Measurements from ENCODE around the gene CNTN4.
"Not testable (repeated sequence)": the region's sequence is repeated elsewhere in the genome, so short reads cannot be mapped to it uniquely, and the experiment has no call there.

DNA sequence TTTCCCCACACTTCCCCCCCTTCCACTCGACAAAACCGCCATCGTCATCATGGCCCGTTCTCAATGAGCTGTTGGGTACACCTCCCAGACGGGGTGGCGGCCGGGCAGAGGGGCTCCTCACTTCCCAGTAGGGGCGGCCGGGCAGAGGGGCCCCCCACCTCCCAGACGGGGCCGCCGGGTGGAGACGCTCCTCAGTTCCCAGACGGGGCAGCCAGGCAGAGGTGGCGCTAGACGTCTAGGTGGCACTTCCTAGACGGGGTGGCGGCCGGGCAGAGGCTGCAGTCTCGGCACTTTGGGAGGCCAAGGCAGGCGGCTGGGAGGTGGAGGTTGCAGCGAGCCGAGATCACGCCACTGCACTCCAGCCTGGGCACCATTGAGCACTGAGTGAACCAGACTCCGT is 818.0 kb downstream of the CNTN4 start:
- not testable (repeated sequence) for TF ChIP-seq FOSL1 (IDR thresholded peaks at IDR 0.05; ENCODE audit: insufficient read depth, low read depth, low read length); POLR2A (IDR thresholded peaks at IDR 0.05; ENCODE audit: control extremely low read depth in 1 of 2, low read depth in 2 of 2, low read length in 2 of 2); RAD21 (IDR thresholded peaks at IDR 0.05 in 1 of 2, conservative IDR thresholded peaks at IDR 0.05 in 1 of 2; ENCODE audit: low read depth in 2 of 2, low read length in 2 of 2); EP300 (IDR thresholded peaks at IDR 0.05; ENCODE audit: borderline replicate concordance in 1 of 2, low read depth in 2 of 2, low read length in 2 of 2); JUND (IDR thresholded peaks at IDR 0.05; ENCODE audit: low read length); POLR2AphosphoS5 (IDR thresholded peaks at IDR 0.05; ENCODE audit: low read depth, low read length); KDM5A (IDR thresholded peaks at IDR 0.05; ENCODE audit: low read length); MAFK (IDR thresholded peaks at IDR 0.05; ENCODE audit: low read depth, low read length); CBX5 (IDR thresholded peaks at IDR 0.05; ENCODE audit: low read depth, low read length); GTF2F1 (IDR thresholded peaks at IDR 0.05; ENCODE audit: borderline replicate concordance, low read depth, low read length); SIRT6 (IDR thresholded peaks at IDR 0.05; ENCODE audit: low read length)
- TF ChIP-seq, protein P1, sequence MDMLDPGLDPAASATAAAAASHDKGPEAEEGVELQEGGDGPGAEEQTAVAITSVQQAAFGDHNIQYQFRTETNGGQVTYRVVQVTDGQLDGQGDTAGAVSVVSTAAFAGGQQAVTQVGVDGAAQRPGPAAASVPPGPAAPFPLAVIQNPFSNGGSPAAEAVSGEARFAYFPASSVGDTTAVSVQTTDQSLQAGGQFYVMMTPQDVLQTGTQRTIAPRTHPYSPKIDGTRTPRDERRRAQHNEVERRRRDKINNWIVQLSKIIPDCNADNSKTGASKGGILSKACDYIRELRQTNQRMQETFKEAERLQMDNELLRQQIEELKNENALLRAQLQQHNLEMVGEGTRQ (IDR thresholded peaks at IDR 0.05; ENCODE audit: low read length) = not testable (repeated sequence)
- TF ChIP-seq, protein P2, sequence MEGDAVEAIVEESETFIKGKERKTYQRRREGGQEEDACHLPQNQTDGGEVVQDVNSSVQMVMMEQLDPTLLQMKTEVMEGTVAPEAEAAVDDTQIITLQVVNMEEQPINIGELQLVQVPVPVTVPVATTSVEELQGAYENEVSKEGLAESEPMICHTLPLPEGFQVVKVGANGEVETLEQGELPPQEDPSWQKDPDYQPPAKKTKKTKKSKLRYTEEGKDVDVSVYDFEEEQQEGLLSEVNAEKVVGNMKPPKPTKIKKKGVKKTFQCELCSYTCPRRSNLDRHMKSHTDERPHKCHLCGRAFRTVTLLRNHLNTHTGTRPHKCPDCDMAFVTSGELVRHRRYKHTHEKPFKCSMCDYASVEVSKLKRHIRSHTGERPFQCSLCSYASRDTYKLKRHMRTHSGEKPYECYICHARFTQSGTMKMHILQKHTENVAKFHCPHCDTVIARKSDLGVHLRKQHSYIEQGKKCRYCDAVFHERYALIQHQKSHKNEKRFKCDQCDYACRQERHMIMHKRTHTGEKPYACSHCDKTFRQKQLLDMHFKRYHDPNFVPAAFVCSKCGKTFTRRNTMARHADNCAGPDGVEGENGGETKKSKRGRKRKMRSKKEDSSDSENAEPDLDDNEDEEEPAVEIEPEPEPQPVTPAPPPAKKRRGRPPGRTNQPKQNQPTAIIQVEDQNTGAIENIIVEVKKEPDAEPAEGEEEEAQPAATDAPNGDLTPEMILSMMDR (IDR thresholded peaks at IDR 0.05; ENCODE audit: control extremely low read depth in 1 of 3, insufficient read depth in 1 of 3, low read depth in 1 of 3, low read length in 3 of 3) = not testable (repeated sequence)
